SK-N-MC (cell line): Measurements from ENCODE around the gene POLG.

Experiments
- EZH2 ChIP-seq: fragments of 200-600 bp; sonication (generic); IDR thresholded peaks from one replicate; pipeline ENCODE4 v1.6.1; 2017; ENCODE audit warnings: antibody characterized with exemption
- FOXP2 ChIP-seq: optimal IDR thresholded peaks from 2 replicates; pipeline ENCODE3; 2011; ENCODE audit warnings: mild to moderate bottlenecking, moderate library complexity; ENCODE audit not compliant: insufficient read depth; ENCODE audit errors: extremely low read length, control extremely low read depth
- POLR2AphosphoS5 ChIP-seq: IDR thresholded peaks from 2 replicates; pipeline ENCODE4 v1.6.1; 2012; ENCODE audit warnings: mild to moderate bottlenecking, low read depth, low read length, borderline replicate concordance

DNA sequence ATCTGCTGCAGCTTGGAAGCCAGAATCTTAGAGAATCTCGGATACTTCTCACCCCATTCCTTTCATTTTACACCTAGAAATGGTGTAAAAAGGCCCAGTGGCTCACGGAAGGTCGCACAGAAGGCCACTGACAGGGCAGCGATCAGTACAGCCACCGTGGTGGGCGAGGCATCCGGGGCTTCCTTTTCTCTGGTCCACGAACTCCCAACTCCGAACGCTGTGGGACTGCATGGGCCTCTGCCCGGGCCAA, 36.3 kb upstream of the POLG start:
- TF ChIP-seq EZH2 (no peak), POLR2AphosphoS5 (no peak), FOXP2 (no peak)
